Suprapubic skin (tissue), 3 donors: ENCODE results near the gene IFNLR1.

Experiments
- EP300 ChIP-seq: sonication (generic); formaldehyde crosslinking; IDR thresholded peaks from one replicate; pipeline ENCODE4 v1.6.1; 2017; ENCODE audit warnings: antibody characterized with exemption
- POLR2A ChIP-seq, 2 donors: fragments of 450-650 bp; IDR thresholded peaks; one replicate each; pipeline ENCODE4 v1.6.1; 2017; ENCODE audit warnings: antibody characterized with exemption in 2 of 2, mild to moderate bottlenecking in 2 of 2, moderate library complexity in 2 of 2
- TF ChIP-seq, protein P1 (sequence below), 2 donors: fragments of 200-600 bp in 1 of 2; fragments of 450-650 bp in 1 of 2; sonication (generic) in 1 of 2; IDR thresholded peaks; one replicate each; pipeline ENCODE4 v1.5.1; 2016 to 2019; ENCODE audit warnings: antibody characterized with exemption in 2 of 2, mild to moderate bottlenecking in 1 of 2, moderate library complexity in 1 of 2

DNA sequence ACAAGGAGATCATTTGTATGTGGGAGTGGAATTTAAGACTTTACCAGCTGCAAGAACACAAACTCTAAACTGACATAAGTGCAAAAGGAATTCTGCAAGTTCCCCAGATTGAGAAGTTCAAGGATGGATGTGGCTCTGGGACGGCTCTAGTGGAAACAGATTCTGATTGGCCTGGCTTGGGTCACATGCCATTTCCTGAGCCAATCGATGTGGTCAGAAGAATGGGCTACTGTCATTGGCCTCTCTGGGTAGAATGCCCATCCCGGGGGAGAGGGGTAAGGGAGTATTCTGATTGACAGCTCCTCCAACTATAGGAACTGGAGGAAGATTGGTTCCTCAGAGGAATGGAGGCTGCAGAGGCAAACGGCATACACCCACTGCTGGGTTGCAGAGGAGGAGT is 6.0 kb upstream of the IFNLR1 start:
- TF ChIP-seq, protein P1, sequence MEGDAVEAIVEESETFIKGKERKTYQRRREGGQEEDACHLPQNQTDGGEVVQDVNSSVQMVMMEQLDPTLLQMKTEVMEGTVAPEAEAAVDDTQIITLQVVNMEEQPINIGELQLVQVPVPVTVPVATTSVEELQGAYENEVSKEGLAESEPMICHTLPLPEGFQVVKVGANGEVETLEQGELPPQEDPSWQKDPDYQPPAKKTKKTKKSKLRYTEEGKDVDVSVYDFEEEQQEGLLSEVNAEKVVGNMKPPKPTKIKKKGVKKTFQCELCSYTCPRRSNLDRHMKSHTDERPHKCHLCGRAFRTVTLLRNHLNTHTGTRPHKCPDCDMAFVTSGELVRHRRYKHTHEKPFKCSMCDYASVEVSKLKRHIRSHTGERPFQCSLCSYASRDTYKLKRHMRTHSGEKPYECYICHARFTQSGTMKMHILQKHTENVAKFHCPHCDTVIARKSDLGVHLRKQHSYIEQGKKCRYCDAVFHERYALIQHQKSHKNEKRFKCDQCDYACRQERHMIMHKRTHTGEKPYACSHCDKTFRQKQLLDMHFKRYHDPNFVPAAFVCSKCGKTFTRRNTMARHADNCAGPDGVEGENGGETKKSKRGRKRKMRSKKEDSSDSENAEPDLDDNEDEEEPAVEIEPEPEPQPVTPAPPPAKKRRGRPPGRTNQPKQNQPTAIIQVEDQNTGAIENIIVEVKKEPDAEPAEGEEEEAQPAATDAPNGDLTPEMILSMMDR (IDR thresholded peaks at IDR 0.05) = no peak
- TF ChIP-seq EP300 (no peak), POLR2A (IDR thresholded peaks at IDR 0.05) (no peak)
